ENCODE data around the gene DDX24.

DNA sequence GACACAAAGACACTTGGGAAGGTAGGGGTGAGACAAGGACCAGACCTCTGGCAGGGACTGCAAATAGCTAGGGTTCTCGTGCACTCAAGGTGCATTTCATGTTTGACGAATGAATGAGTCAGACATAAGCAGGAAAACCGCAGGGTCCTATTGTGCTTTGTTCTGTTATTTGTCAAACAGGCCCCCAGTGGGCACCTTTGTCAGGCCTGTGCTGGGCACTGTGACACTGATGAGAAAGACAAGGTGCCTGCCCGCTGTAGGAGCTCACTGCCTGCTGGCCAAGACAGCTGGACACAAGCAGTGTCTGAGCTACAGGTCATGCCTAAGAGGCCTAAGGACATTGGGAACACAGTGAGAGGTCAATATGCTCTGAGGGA is 52.6 kb downstream of the DDX24 start:
- TF ChIP-seq CBFA2T2 (conservative IDR thresholded peaks at IDR 0.05) (no peak), POLR2A (conservative IDR thresholded peaks at IDR 0.05) (no peak), TEAD4 (IDR thresholded peaks at IDR 0.05; ENCODE audit: low read length) (no peak), TEAD4 (CRISPR knock-in tag; IDR thresholded peaks at IDR 0.05; ENCODE audit: borderline replicate concordance) (no peak), ELF1 (tag; IDR thresholded peaks at IDR 0.05) (no peak), EP300 (IDR thresholded peaks at IDR 0.05; ENCODE audit: low read length) (no peak), MAX (CRISPR knock-in tag; IDR thresholded peaks at IDR 0.05) (no peak), HCFC1 (IDR thresholded peaks at IDR 0.05; ENCODE audit: low read depth, low read length) (no peak), THRAP3 (IDR thresholded peaks at IDR 0.05; ENCODE audit: borderline replicate concordance) (no peak), FOXP1 (CRISPR knock-in tag; IDR thresholded peaks at IDR 0.05) (no peak), FOS (IDR thresholded peaks at IDR 0.05; ENCODE audit: extremely low read depth, insufficient read length) (no peak), SMAD4 (CRISPR knock-in tag; conservative IDR thresholded peaks at IDR 0.05) (no peak)
- TF ChIP-seq, protein P1, sequence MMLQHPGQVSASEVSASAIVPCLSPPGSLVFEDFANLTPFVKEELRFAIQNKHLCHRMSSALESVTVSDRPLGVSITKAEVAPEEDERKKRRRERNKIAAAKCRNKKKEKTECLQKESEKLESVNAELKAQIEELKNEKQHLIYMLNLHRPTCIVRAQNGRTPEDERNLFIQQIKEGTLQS (IDR thresholded peaks at IDR 0.05) = no peak
- TF ChIP-seq, protein P1 (CRISPR knock-in tag; conservative IDR thresholded peaks at IDR 0.05) = no peak
- TF ChIP-seq, protein P2, sequence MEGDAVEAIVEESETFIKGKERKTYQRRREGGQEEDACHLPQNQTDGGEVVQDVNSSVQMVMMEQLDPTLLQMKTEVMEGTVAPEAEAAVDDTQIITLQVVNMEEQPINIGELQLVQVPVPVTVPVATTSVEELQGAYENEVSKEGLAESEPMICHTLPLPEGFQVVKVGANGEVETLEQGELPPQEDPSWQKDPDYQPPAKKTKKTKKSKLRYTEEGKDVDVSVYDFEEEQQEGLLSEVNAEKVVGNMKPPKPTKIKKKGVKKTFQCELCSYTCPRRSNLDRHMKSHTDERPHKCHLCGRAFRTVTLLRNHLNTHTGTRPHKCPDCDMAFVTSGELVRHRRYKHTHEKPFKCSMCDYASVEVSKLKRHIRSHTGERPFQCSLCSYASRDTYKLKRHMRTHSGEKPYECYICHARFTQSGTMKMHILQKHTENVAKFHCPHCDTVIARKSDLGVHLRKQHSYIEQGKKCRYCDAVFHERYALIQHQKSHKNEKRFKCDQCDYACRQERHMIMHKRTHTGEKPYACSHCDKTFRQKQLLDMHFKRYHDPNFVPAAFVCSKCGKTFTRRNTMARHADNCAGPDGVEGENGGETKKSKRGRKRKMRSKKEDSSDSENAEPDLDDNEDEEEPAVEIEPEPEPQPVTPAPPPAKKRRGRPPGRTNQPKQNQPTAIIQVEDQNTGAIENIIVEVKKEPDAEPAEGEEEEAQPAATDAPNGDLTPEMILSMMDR (IDR thresholded peaks at IDR 0.05 in 2 of 3, conservative IDR thresholded peaks at IDR 0.05 in 1 of 3; ENCODE audit: insufficient read depth in 2 of 3, low read depth in 1 of 3, low read length in 3 of 3) = 0 out of 6 replicates have a peak, but pooled peaks of 1 of the 3 experiments have one; percentile 10
- TF ChIP-seq, protein P3, sequence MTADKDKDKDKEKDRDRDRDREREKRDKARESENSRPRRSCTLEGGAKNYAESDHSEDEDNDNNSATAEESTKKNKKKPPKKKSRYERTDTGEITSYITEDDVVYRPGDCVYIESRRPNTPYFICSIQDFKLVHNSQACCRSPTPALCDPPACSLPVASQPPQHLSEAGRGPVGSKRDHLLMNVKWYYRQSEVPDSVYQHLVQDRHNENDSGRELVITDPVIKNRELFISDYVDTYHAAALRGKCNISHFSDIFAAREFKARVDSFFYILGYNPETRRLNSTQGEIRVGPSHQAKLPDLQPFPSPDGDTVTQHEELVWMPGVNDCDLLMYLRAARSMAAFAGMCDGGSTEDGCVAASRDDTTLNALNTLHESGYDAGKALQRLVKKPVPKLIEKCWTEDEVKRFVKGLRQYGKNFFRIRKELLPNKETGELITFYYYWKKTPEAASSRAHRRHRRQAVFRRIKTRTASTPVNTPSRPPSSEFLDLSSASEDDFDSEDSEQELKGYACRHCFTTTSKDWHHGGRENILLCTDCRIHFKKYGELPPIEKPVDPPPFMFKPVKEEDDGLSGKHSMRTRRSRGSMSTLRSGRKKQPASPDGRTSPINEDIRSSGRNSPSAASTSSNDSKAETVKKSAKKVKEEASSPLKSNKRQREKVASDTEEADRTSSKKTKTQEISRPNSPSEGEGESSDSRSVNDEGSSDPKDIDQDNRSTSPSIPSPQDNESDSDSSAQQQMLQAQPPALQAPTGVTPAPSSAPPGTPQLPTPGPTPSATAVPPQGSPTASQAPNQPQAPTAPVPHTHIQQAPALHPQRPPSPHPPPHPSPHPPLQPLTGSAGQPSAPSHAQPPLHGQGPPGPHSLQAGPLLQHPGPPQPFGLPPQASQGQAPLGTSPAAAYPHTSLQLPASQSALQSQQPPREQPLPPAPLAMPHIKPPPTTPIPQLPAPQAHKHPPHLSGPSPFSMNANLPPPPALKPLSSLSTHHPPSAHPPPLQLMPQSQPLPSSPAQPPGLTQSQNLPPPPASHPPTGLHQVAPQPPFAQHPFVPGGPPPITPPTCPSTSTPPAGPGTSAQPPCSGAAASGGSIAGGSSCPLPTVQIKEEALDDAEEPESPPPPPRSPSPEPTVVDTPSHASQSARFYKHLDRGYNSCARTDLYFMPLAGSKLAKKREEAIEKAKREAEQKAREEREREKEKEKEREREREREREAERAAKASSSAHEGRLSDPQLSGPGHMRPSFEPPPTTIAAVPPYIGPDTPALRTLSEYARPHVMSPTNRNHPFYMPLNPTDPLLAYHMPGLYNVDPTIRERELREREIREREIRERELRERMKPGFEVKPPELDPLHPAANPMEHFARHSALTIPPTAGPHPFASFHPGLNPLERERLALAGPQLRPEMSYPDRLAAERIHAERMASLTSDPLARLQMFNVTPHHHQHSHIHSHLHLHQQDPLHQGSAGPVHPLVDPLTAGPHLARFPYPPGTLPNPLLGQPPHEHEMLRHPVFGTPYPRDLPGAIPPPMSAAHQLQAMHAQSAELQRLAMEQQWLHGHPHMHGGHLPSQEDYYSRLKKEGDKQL (CRISPR knock-in tag; IDR thresholded peaks at IDR 0.05; ENCODE audit: borderline replicate concordance) = no peak
